ENCODE measurements around the gene HMX1.

GRCh38 chr4:8893624-8894423 is 22.2 kb upstream of the HMX1 start:
- TF ChIP-seq TAF1 (IDR thresholded peaks at IDR 0.05; ENCODE audit: low read depth, low read length) (no peak), POLR2A (IDR thresholded peaks at IDR 0.05; ENCODE audit: low read depth, low read length) (no peak), POLR2AphosphoS5 (IDR thresholded peaks at IDR 0.05; ENCODE audit: low read depth, low read length) (no peak), SPI1 (IDR thresholded peaks at IDR 0.05; ENCODE audit: low read depth, low read length) (no peak), POU2F2 (IDR thresholded peaks at IDR 0.05; ENCODE audit: low read depth, low read length) (no peak)

All from GM12891 (cell line).